AG09319 (cell line): Measurements from ENCODE around the gene TMC6.

Experiments used
- DNase-seq: peaks from one replicate; pipeline ENCODE4 v3.0.0-alpha.2; 2010; ENCODE audit warnings: low read depth; ENCODE audit errors: extremely low read depth
- TF ChIP-seq, protein P1 (sequence below): IDR thresholded peaks from 2 replicates; pipeline ENCODE4 v1.5.1; 2011; ENCODE audit warnings: low read depth, mild to moderate bottlenecking, inconsistent platforms, low read length, moderate library complexity

TMC6 gene

GRCh38 chr17:78164748-78165607 lies 36.4 kb upstream of the TMC6 start:
- DNase-seq: no peak
- TF ChIP-seq, protein P1, sequence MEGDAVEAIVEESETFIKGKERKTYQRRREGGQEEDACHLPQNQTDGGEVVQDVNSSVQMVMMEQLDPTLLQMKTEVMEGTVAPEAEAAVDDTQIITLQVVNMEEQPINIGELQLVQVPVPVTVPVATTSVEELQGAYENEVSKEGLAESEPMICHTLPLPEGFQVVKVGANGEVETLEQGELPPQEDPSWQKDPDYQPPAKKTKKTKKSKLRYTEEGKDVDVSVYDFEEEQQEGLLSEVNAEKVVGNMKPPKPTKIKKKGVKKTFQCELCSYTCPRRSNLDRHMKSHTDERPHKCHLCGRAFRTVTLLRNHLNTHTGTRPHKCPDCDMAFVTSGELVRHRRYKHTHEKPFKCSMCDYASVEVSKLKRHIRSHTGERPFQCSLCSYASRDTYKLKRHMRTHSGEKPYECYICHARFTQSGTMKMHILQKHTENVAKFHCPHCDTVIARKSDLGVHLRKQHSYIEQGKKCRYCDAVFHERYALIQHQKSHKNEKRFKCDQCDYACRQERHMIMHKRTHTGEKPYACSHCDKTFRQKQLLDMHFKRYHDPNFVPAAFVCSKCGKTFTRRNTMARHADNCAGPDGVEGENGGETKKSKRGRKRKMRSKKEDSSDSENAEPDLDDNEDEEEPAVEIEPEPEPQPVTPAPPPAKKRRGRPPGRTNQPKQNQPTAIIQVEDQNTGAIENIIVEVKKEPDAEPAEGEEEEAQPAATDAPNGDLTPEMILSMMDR: no peak

- TF ChIP-seq, protein P1: no peak
- no peak for DNase-seq
Measured at GRCh38 chr17:78163881-78164747, 35.6 kb upstream of the TMC6 start.

GRCh38 chr17:78159575-78160158 lies 31.1 kb upstream of the TMC6 start:
- no peak for DNase-seq
- TF ChIP-seq, protein P1: no peak

- DNase-seq: no peak
- TF ChIP-seq, protein P1: no peak
Measured at GRCh38 chr17:78154903-78155811, 26.6 kb upstream of the TMC6 start.

GRCh38 chr17:78151514-78152008 lies 23.0 kb upstream of the TMC6 start:
- no peak for DNase-seq
- TF ChIP-seq, protein P1: no peak

- TF ChIP-seq, protein P1: no peak
Measured at GRCh38 chr17:78148286-78149016, 19.9 kb upstream of the TMC6 start.

More at GRCh38 chr17:78148286-78149016, 19.9 kb upstream of the TMC6 start:
- DNase-seq: no peak
